ENCODE measurements around the gene EPS8L3. TPM values are rescaled to one million over a fixed set of nuclear protein-coding genes. Genes with fewer than 3 reads are reported as not detected.

EPS8L3 gene
- total and polyA plus RNA-seq, 9 of the 15 experiments (the other 6 are each of a cell fraction or from before 2014, with no cell fraction given): 0.09 to 0.42 (median 0.14) TPM; not detected in 5

DNA sequence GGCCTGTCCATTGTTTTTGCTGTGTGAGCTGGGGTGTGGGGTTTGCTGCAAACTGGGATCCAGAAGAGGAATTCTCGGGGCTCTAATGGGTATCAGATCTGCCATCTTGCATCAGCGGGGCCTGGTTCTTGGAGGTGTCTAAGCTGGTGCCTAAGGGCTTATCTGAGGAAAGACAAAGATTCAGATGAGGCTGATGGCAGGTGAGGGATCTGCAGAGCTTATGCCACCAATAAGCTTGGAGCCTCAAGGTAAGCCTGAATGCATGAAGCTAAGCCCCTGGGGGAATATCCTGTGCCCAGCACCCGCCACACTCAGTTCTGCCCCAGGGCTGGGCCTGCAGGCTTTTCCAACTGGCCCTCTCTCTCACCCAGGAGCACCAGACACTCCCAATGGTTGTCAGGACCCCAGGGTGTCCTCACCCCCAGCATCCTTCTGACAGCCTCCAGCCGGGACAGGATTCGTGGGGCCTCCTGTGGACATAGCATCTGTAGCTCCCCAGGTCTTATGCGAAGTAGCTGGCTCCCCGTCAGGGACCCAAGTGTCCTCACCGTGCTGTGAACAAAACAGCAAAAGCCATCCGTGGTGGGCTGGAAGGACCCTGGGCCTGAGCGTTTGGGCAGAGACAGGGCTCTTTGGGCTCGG lies 13.4 kb downstream of the EPS8L3 start (continued):
- TF ChIP-seq, protein P1, sequence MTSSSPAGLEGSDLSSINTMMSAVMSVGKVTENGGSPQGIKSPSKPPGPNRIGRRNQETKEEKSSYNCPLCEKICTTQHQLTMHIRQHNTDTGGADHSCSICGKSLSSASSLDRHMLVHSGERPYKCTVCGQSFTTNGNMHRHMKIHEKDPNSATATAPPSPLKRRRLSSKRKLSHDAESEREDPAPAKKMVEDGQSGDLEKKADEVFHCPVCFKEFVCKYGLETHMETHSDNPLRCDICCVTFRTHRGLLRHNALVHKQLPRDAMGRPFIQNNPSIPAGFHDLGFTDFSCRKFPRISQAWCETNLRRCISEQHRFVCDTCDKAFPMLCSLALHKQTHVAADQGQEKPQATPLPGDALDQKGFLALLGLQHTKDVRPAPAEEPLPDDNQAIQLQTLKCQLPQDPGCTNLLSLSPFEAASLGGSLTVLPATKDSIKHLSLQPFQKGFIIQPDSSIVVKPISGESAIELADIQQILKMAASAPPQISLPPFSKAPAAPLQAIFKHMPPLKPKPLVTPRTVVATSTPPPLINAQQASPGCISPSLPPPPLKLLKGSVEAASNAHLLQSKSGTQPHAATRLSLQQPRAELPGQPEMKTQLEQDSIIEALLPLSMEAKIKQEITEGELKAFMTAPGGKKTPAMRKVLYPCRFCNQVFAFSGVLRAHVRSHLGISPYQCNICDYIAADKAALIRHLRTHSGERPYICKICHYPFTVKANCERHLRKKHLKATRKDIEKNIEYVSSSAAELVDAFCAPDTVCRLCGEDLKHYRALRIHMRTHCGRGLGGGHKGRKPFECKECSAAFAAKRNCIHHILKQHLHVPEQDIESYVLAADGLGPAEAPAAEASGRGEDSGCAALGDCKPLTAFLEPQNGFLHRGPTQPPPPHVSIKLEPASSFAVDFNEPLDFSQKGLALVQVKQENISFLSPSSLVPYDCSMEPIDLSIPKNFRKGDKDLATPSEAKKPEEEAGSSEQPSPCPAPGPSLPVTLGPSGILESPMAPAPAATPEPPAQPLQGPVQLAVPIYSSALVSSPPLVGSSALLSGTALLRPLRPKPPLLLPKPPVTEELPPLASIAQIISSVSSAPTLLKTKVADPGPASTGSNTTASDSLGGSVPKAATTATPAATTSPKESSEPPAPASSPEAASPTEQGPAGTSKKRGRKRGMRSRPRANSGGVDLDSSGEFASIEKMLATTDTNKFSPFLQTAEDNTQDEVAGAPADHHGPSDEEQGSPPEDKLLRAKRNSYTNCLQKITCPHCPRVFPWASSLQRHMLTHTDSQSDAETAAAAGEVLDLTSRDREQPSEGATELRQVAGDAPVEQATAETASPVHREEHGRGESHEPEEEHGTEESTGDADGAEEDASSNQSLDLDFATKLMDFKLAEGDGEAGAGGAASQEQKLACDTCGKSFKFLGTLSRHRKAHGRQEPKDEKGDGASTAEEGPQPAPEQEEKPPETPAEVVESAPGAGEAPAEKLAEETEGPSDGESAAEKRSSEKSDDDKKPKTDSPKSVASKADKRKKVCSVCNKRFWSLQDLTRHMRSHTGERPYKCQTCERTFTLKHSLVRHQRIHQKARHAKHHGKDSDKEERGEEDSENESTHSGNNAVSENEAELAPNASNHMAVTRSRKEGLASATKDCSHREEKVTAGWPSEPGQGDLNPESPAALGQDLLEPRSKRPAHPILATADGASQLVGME (CRISPR knock-in tag; IDR thresholded peaks at IDR 0.05): no peak
- TF ChIP-seq, protein P2, sequence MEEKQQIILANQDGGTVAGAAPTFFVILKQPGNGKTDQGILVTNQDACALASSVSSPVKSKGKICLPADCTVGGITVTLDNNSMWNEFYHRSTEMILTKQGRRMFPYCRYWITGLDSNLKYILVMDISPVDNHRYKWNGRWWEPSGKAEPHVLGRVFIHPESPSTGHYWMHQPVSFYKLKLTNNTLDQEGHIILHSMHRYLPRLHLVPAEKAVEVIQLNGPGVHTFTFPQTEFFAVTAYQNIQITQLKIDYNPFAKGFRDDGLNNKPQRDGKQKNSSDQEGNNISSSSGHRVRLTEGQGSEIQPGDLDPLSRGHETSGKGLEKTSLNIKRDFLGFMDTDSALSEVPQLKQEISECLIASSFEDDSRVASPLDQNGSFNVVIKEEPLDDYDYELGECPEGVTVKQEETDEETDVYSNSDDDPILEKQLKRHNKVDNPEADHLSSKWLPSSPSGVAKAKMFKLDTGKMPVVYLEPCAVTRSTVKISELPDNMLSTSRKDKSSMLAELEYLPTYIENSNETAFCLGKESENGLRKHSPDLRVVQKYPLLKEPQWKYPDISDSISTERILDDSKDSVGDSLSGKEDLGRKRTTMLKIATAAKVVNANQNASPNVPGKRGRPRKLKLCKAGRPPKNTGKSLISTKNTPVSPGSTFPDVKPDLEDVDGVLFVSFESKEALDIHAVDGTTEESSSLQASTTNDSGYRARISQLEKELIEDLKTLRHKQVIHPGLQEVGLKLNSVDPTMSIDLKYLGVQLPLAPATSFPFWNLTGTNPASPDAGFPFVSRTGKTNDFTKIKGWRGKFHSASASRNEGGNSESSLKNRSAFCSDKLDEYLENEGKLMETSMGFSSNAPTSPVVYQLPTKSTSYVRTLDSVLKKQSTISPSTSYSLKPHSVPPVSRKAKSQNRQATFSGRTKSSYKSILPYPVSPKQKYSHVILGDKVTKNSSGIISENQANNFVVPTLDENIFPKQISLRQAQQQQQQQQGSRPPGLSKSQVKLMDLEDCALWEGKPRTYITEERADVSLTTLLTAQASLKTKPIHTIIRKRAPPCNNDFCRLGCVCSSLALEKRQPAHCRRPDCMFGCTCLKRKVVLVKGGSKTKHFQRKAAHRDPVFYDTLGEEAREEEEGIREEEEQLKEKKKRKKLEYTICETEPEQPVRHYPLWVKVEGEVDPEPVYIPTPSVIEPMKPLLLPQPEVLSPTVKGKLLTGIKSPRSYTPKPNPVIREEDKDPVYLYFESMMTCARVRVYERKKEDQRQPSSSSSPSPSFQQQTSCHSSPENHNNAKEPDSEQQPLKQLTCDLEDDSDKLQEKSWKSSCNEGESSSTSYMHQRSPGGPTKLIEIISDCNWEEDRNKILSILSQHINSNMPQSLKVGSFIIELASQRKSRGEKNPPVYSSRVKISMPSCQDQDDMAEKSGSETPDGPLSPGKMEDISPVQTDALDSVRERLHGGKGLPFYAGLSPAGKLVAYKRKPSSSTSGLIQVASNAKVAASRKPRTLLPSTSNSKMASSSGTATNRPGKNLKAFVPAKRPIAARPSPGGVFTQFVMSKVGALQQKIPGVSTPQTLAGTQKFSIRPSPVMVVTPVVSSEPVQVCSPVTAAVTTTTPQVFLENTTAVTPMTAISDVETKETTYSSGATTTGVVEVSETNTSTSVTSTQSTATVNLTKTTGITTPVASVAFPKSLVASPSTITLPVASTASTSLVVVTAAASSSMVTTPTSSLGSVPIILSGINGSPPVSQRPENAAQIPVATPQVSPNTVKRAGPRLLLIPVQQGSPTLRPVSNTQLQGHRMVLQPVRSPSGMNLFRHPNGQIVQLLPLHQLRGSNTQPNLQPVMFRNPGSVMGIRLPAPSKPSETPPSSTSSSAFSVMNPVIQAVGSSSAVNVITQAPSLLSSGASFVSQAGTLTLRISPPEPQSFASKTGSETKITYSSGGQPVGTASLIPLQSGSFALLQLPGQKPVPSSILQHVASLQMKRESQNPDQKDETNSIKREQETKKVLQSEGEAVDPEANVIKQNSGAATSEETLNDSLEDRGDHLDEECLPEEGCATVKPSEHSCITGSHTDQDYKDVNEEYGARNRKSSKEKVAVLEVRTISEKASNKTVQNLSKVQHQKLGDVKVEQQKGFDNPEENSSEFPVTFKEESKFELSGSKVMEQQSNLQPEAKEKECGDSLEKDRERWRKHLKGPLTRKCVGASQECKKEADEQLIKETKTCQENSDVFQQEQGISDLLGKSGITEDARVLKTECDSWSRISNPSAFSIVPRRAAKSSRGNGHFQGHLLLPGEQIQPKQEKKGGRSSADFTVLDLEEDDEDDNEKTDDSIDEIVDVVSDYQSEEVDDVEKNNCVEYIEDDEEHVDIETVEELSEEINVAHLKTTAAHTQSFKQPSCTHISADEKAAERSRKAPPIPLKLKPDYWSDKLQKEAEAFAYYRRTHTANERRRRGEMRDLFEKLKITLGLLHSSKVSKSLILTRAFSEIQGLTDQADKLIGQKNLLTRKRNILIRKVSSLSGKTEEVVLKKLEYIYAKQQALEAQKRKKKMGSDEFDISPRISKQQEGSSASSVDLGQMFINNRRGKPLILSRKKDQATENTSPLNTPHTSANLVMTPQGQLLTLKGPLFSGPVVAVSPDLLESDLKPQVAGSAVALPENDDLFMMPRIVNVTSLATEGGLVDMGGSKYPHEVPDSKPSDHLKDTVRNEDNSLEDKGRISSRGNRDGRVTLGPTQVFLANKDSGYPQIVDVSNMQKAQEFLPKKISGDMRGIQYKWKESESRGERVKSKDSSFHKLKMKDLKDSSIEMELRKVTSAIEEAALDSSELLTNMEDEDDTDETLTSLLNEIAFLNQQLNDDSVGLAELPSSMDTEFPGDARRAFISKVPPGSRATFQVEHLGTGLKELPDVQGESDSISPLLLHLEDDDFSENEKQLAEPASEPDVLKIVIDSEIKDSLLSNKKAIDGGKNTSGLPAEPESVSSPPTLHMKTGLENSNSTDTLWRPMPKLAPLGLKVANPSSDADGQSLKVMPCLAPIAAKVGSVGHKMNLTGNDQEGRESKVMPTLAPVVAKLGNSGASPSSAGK (IDR thresholded peaks at IDR 0.05): no peak
